Measurements from ENCODE around the gene LGALS3BP.

Gene LGALS3BP

GRCh38 chr17:78973196-78973595 lies 6.5 kb downstream of the LGALS3BP start:
- H3K27me3 ChIP-seq (ENCODE audit: insufficient read depth, poor library complexity, severe bottlenecking), result no peaks in the 10 kb centered on the region
- DNase-seq (ENCODE audit: low read depth in 1 of 2, low spot score in 1 of 2), result no peak
- TF ChIP-seq POLR2AphosphoS5 (IDR thresholded peaks at IDR 0.05; ENCODE audit: low read depth), result no peak
- no peak for TF ChIP-seq CTCF (IDR thresholded peaks at IDR 0.05; ENCODE audit: insufficient read depth, low read length)
- no peak for TF ChIP-seq SPI1 (IDR thresholded peaks at IDR 0.05; ENCODE audit: borderline replicate concordance, low read depth)
- H3K27ac ChIP-seq (replicated peaks), result no peak overlapping the region
- no peak overlapping the region for H3K4me3 ChIP-seq (replicated peaks; ENCODE audit: insufficient read depth, low read length)

- H3K27ac ChIP-seq (replicated peaks), result no peak overlapping the region
- no peak for TF ChIP-seq REST (IDR thresholded peaks at IDR 0.05; ENCODE audit: insufficient replicate concordance, low read depth)
- no peak for TF ChIP-seq POLR2AphosphoS5 (IDR thresholded peaks at IDR 0.05; ENCODE audit: low read depth)
- TF ChIP-seq GABPA (IDR thresholded peaks at IDR 0.05; ENCODE audit: low read depth), result no peak
- TF ChIP-seq CTCF (IDR thresholded peaks at IDR 0.05; ENCODE audit: insufficient read depth, low read length), result no peak
- no peak for TF ChIP-seq SPI1 (IDR thresholded peaks at IDR 0.05; ENCODE audit: borderline replicate concordance, low read depth)
- H3K4me3 ChIP-seq (replicated peaks; ENCODE audit: insufficient read depth, low read length), result no peak overlapping the region
- no peaks in the 10 kb centered on the region for H3K27me3 ChIP-seq (ENCODE audit: insufficient read depth, poor library complexity, severe bottlenecking)
- no peak for DNase-seq (ENCODE audit: low read depth in 1 of 2, low spot score in 1 of 2)
These were observed 7.1 kb downstream of the LGALS3BP start for GRCh38 chr17:78972507-78973105.

- DNase-seq (ENCODE audit: low read depth in 1 of 2, low spot score in 1 of 2), result no peak
- Histone ChIP-seq H3K27me3 (ENCODE audit: insufficient read depth, poor library complexity, severe bottlenecking) (no peaks in the 10 kb centered on the region), H3K27ac (replicated peaks) (no peak overlapping the region), H3K4me3 (replicated peaks; ENCODE audit: insufficient read depth, low read length) (no peak overlapping the region)
- TF ChIP-seq CTCF (IDR thresholded peaks at IDR 0.05; ENCODE audit: insufficient read depth, low read length), result no peak
- no peak for TF ChIP-seq GABPA (IDR thresholded peaks at IDR 0.05; ENCODE audit: low read depth)
- TF ChIP-seq POLR2AphosphoS5 (IDR thresholded peaks at IDR 0.05; ENCODE audit: low read depth), result no peak
- TF ChIP-seq SPI1 (IDR thresholded peaks at IDR 0.05; ENCODE audit: borderline replicate concordance, low read depth), result no peak
- no peak for TF ChIP-seq REST (IDR thresholded peaks at IDR 0.05; ENCODE audit: insufficient replicate concordance, low read depth)
These were observed 7.8 kb downstream of the LGALS3BP start for GRCh38 chr17:78971756-78972506.

Measured in HL-60 (cell line).